GM18517 (cell line): ENCODE data around the gene MT1H.

Source experiments
- ATAC-seq: cut with Tn5 transposase; IDR thresholded peaks from one replicate; pipeline ENCODE4 v1.9.1; 2021; ENCODE audit warnings: mild to moderate bottlenecking, moderate library complexity; ENCODE audit not compliant: unreplicated experiment

MT1H gene

GRCh38 chr16:56635441-56635967 lies 34.1 kb upstream of the MT1H start:
- no peak for ATAC-seq

- ATAC-seq: no peak
Observed at GRCh38 chr16:56636616-56637413, 32.8 kb upstream of the MT1H start.

GRCh38 chr16:56637814-56638750 lies 31.5 kb upstream of the MT1H start, which contains the start of gene MT1A:
Gene MT1A, plus strand, starts transcription at chr16:56638666. Its CDS starts 73 bp downstream, at chr16:56638739.
- ATAC-seq: no peak

GRCh38 chr16:56639045-56639444 lies 30.6 kb upstream of the MT1H start:
- ATAC-seq: no peak

- ATAC-seq: no peak
Observed at GRCh38 chr16:56640076-56640475, 29.5 kb upstream of the MT1H start.

GRCh38 chr16:56641166-56641565 lies 28.4 kb upstream of the MT1H start:
- no peak for ATAC-seq

- no peak for ATAC-seq
Observed at GRCh38 chr16:56643080-56643778, 26.4 kb upstream of the MT1H start.

- ATAC-seq: no peak
Observed at GRCh38 chr16:56643833-56644232, 25.8 kb upstream of the MT1H start.

- no peak for ATAC-seq
Observed at GRCh38 chr16:56645311-56645710, 24.3 kb upstream of the MT1H start.

GRCh38 chr16:56645838-56646237 lies 23.8 kb upstream of the MT1H start:
- no peak for ATAC-seq

- ATAC-seq: no peak
Observed at GRCh38 chr16:56647641-56648431, 21.8 kb upstream of the MT1H start.

GRCh38 chr16:56649271-56649670 lies 20.3 kb upstream of the MT1H start:
- no peak for ATAC-seq

- ATAC-seq: no peak
Observed at GRCh38 chr16:56649820-56650219, 19.8 kb upstream of the MT1H start.

GRCh38 chr16:56651586-56651985 lies 18.0 kb upstream of the MT1H start, which contains the start of gene MT1B:
Gene MT1B, plus strand, starts transcription at chr16:56651886. Its CDS starts 68 bp downstream, at chr16:56651954.
- no peak for ATAC-seq

GRCh38 chr16:56652600-56652999 lies 17.0 kb upstream of the MT1H start:
- ATAC-seq: no peak

GRCh38 chr16:56653218-56653617 lies 16.4 kb upstream of the MT1H start:
- no peak for ATAC-seq

- no peak for ATAC-seq
Observed at GRCh38 chr16:56657555-56658326, 11.9 kb upstream of the MT1H start, which contains the start of gene MT1F. Gene MT1F, plus strand, starts transcription at chr16:56657959. Its CDS starts 100 bp downstream, at chr16:56658059.

- ATAC-seq: no peak
Observed at GRCh38 chr16:56658327-56658875, 11.2 kb upstream of the MT1H start.
